NK-92 (cell line): ENCODE results near the gene OR4D6.
"Not testable (repeated sequence)": the region's sequence is repeated elsewhere in the genome, so short reads cannot be mapped to it uniquely, and the experiment has no call there.

Source experiments
- DNase-seq: peaks from one replicate; lab custom pipeline; 2025; ENCODE audit not compliant: unreplicated experiment; lab: John Stamatoyannopoulos, UW

Gene OR4D6

DNA sequence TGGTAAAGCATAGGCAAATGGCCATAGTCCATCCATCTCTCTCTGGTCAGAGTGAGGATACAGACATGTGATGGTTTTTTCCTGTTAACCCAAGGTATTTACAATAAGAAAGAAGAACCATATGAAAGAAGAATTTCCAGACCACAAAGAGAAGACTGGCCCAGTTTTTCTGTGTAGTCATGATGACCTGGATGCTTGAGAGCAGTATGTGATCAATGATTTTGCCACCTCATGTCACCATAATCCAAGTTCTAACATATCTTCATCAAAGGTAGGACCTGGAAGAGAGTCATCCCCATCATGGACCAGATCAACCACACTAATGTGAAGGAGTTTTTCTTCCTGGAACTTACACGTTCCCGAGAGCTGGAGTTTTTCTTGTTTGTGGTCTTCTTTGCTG lies at the start of gene OR4D6:
Gene OR4D6 (plus strand): TSS at position 301 of the 400 bp plus-strand sequence. CDS start 0 bp downstream, at position 301.
- no peak for DNase-seq

GRCh38 chr11:59413646-59414045 lies 43.1 kb upstream of the OR4D6 start:
- DNase-seq = no peak

DNA sequence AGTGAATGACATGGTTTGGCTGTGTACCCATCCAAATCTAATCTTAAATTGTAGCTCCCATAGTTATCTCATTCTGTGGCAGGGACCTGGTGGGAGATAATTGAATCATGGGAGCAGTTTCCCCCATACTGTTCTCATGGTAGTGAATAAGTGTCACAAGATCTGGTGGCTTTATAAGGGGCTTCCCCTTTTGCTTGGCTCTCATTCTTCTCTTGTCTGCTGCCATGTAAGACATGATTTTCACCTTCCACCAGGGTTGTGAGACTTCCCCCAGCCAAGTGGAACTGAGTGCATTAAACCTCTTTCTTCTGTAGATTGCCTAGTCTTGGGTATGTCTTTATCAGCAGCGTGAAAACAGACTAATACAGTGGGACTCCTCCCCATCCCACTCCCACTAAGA lies 41.6 kb upstream of the OR4D6 start:
- DNase-seq = no peak

- no peak for DNase-seq
These were observed 40.1 kb upstream of the OR4D6 start for GRCh38 chr11:59416613-59417012.

GRCh38 chr11:59417023-59417422 lies 39.7 kb upstream of the OR4D6 start:
- no peak for DNase-seq

- DNase-seq = no peak
These were observed 38.6 kb upstream of the OR4D6 start for GRCh38 chr11:59418156-59418555.

DNA sequence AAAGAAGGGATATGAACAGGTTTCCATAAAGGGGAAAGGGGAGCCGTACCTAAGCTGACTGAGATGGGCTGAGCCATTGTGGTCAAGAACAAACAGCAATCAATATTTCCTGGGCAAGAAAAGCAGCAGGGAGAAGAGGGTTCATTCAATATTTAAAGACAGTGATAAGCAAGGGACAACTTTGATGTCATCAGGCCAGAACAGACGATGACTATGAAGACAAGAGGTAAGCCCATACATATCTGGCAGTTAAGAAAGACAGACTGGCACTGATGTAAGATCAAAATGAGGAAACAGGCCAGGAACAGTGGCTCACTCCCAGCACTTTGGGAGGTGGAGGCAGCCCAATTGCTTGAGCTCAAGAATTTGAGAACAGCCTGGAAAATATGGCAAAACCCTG lies 32.9 kb upstream of the OR4D6 start:
- no peak for DNase-seq

- DNase-seq = no peak
These were observed 31.6 kb upstream of the OR4D6 start for GRCh38 chr11:59425131-59425530.

DNA sequence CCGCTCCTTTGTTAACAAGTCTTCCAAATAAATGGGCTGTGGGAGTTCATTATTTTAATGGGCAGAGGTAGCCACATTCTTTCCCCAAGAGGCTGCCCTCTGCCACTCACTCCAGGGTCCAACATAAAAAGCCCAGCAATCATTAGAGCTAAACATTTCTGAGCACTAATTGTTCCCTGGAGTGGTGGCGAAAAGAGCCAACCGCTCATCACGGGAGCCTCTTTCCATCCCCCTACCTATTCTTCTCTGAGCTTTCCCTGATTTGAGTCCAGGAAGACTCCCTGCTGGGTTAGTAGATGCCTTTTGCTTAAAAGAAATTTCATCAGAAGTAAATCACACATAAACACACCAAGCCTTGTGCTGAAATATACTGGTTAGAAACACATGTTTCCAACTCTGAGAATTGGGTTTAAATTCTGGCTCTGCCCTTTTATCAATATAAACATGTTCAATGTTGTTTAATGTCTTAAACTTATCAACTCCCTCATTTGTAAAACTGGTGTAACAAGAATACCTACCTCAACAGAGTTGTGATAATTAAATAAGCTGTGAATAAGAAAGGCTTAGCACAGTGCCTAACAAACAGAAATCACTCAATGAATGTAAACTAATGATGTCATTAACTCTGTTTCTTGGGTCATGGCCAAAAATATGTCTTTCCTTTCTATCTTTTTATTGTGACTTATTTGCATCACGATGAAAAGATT lies 30.2 kb upstream of the OR4D6 start, which contains the start of gene OR5A2:
Gene OR5A2 (minus strand): TSS at position 53 of the 707 bp plus-strand sequence. CDS start 3,460 bp downstream, outside the sequence.
- no peak for DNase-seq

GRCh38 chr11:59427068-59427382 lies 29.7 kb upstream of the OR4D6 start:
- DNase-seq = no peak

DNA sequence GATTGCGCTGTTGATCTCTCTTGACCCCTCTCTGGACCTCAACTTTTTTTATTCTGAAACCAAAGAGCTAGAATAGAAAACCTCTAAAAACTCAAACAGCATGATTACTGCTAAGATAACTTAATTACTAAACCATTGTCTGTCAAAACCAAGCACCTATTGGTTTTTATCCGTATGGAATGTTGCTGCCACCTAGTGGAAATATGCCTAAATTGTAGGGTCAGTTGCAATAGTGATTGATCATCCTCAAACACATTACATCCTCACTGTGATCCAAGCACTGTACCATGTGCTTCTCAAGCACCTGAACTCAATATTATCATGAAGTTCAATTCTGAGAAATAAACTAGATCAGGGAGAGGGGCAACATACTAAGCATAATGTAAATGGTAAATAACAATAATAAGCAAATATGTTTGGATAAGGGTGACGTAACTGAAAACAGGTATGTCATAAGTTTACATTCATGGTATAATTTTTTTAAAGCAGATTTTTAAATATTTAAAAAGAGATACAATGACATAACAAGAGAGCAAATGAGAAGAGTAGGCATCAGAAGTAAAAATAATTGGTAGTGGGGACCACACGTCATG lies 26.7 kb upstream of the OR4D6 start:
- no peak for DNase-seq

GRCh38 chr11:59436169-59436568 lies 20.6 kb upstream of the OR4D6 start, which contains the start of gene OR5A1:
Gene OR5A1 (plus strand): TSS chr11:59436469. CDS start chr11:59443169, 6,700 bp downstream.
- DNase-seq = no peak

GRCh38 chr11:59437770-59438169 lies 19.0 kb upstream of the OR4D6 start:
- DNase-seq = no peak

DNA sequence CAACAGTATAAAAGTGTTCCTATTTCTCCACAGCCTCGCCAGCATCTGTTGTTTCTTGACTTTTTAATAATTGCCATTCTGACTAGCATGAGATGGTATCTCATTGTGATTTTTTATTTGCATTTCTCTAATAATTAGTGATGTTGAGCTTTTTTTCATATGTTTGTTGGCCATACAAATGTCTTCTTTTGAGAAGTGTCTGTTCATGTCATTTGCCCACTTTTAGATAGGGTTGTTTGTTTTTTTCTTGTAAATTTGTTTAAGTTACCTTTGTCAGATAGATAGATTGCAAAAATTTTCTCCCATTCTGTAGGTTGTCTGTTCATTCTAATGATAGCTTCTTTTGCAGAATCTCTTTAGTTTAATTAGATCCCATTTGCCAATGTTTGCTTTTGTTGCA lies 11.1 kb upstream of the OR4D6 start:
- DNase-seq = not testable (repeated sequence)

GRCh38 chr11:59448484-59448883 lies 8.3 kb upstream of the OR4D6 start:
- no peak for DNase-seq

DNA sequence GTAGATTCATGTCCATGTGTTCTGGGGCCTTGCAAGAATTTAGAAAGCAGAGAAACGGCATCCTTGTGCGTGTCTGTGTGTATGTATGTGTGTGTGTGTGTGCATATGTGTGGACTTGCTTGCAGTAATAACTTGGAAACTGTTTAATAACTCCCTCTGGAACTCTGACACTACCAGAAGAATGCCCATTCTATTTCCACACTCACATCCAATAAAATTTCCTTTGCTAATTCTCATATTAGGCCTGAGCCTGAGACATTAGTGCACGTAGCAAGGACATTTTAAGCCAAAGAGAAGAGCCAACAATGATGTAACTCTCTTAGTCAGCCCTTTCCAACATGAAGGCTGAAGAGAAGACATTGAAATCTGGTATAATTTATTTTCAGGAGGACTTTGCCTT lies 3.2 kb downstream of the OR4D6 start:
- DNase-seq = no peak

- DNase-seq = no peak
These were observed 6.5 kb downstream of the OR4D6 start for GRCh38 chr11:59463190-59463641.

DNA sequence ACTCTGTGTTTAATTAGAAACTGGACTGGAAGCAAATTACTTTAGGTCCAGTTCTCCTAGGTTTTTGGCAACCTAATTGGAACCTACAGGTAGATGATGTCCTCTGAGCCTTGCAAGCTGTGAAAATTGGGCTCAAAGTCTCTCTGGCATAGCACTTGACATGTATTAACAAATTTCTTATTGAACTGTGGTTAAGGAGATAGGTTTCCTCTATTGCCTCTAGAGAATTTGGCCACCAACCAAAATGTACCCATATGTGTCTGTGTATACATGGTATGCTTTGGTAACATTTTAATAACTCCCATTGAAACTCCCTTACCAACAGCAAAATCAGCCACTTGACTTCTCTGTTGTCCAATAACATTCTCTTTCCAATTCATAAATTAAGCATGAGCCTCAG lies 16.3 kb downstream of the OR4D6 start, which contains the start of gene OR4D10:
Gene OR4D10 (plus strand): TSS at position 301 of the 400 bp plus-strand sequence. CDS start 4,115 bp downstream, outside the sequence.
- DNase-seq = no peak

GRCh38 chr11:59475176-59475575 lies 18.4 kb downstream of the OR4D6 start:
- DNase-seq = no peak

DNA sequence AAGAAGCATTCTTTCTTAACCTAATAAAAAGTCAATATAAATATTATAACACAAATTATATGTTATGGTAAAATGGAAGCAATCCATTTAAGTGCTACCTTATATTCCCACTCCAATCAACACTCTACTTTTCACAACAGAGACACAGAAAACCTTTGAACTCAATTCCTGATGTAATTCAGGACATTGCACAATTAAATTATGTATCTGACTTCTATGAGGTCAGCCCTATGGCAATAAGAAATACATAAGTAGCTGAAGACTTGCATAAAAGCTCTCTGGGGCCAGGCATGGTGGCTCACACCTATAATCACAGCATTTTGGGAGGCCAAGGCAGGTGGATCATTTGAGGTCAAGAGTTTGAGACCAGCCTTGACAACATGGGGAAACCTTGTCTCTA lies 23.1 kb downstream of the OR4D6 start:
- DNase-seq = no peak

DNA sequence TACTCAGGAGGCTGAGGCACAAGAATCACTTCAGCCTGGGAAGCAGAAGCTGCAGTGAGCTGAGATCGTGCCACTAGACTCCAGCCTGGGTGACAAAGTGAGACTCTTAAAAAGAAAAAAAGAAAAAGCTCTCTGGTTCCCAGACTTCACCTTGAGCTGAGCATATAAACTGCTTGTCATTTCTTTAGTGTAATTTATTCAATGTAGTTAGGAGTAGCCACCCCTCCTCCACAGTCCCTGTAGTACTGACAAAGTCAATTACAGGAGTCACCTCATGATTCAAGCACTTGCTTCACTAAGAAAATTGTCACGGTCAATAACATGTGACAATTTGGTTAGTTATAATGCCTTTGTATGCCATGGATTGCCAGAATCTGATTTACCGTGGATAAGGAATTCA lies 23.6 kb downstream of the OR4D6 start:
- no peak for DNase-seq

DNA sequence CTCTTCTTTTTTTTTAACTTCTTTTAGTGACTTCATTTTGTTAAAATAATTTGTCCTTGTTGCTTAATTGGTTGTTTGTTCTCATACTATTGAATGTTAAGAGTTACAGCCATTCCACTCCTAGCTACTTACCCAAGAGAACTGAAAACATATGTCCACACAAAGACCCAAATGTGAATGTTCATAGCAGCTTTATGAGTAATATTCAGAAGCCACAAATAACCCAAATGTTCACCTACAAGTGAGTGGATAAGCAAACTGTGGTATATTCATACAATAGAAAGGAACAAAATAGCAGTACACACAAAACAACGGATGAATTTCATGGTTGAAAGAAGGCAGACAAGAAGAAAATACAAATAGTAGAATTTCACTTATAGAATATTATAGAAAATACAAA lies 45.2 kb downstream of the OR4D6 start:
- DNase-seq = no peak

- DNase-seq = no peak
These were observed 46.5 kb downstream of the OR4D6 start, which contains the start of gene OR4D11 for GRCh38 chr11:59503276-59503675. Gene OR4D11 (plus strand): TSS chr11:59503576. CDS start chr11:59503576, 0 bp downstream.
